Keratinocyte (primary cell): ENCODE data around the gene EEF1A2.

Source experiments
- EZH2 ChIP-seq: IDR thresholded peaks from one replicate; pipeline ENCODE4 v1.6.1; 2012; ENCODE audit warnings: inconsistent platforms, mild to moderate bottlenecking, low read length, moderate library complexity
- TF ChIP-seq, protein P1 (sequence below), 3 experiments: IDR thresholded peaks in 1 of 3; conservative IDR thresholded peaks in 1 of 3; optimal IDR thresholded peaks in 1 of 3; 2 replicates in 2 of 3; 3 replicates in 1 of 3; pipeline versions ENCODE3 to v1.5.1; 2011; ENCODE audit warnings: low read length in 3 of 3, mild to moderate bottlenecking in 3 of 3, moderate library complexity in 2 of 3, control low read depth in 1 of 3, inconsistent platforms in 1 of 3; ENCODE audit not compliant: insufficient read depth in 2 of 3; ENCODE audit errors: extremely low read depth in 1 of 3

DNA sequence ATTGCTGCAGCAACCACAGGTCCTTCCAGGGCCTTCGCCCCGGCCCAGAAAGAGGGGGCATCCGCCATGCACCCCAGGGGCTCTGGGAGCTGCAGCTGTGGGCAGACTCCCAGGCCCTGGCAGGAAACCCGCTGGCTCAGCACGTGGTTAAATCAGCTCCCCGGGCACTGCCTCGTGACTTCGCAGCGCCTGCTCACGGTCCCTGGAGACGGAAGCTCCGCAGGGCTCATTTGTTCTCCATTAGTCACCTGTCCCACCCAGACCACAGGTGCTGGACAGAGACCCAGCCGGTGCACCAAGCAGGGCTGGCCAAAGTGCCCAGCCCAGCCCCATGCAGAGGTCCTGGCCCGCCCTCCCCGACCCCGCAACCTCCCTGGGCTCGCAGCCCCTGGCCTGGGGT is 41.1 kb downstream of the EEF1A2 start:
- no peak for TF ChIP-seq EZH2
- TF ChIP-seq, protein P1, sequence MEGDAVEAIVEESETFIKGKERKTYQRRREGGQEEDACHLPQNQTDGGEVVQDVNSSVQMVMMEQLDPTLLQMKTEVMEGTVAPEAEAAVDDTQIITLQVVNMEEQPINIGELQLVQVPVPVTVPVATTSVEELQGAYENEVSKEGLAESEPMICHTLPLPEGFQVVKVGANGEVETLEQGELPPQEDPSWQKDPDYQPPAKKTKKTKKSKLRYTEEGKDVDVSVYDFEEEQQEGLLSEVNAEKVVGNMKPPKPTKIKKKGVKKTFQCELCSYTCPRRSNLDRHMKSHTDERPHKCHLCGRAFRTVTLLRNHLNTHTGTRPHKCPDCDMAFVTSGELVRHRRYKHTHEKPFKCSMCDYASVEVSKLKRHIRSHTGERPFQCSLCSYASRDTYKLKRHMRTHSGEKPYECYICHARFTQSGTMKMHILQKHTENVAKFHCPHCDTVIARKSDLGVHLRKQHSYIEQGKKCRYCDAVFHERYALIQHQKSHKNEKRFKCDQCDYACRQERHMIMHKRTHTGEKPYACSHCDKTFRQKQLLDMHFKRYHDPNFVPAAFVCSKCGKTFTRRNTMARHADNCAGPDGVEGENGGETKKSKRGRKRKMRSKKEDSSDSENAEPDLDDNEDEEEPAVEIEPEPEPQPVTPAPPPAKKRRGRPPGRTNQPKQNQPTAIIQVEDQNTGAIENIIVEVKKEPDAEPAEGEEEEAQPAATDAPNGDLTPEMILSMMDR (optimal IDR thresholded peaks at IDR 0.05 in 1 of 3, IDR thresholded peaks at IDR 0.05 in 1 of 3, conservative IDR thresholded peaks at IDR 0.05 in 1 of 3; ENCODE audit: extremely low read depth in 1 of 3, insufficient read depth in 2 of 3, low read length in 3 of 3), result no peak
